RWPE1 (cell line): ENCODE results near the gene TCF3.

Source experiments
- CTCF ChIA-PET: fragments of 350-600 bp; sonication (Branson Sonifier 250); formaldehyde crosslinking; extraction: SDS; loops from one replicate; lab custom pipeline; 2021; lab: Yijun Ruan, JAX
- POLR2A ChIA-PET: fragments of 400-600 bp; formaldehyde crosslinking; extraction: SDS; loops from one replicate; lab custom pipeline; 2020; ENCODE audit warnings: antibody characterized with exemption; ENCODE audit not compliant: low non-redundant PET; lab: Yijun Ruan, JAX
- DNase-seq: peaks from one replicate; pipeline ENCODE4 v3.0.0; 2012; ENCODE audit warnings: low spot score
- H3K27ac ChIP-seq: fragments of 450-650 bp; 2 replicates; pipeline ENCODE4 v1.5.1; 2017
- CTCF ChIP-seq: fragments of 450-650 bp; conservative IDR thresholded peaks from 2 replicates; pipeline ENCODE4 v1.5.1; 2017; ENCODE audit warnings: low read depth, mild to moderate bottlenecking

Gene TCF3

GRCh38 chr19:1624458-1624857 lies 28.0 kb downstream of the TCF3 start:
- no peak for DNase-seq

GRCh38 chr19:1622541-1622940 lies 29.9 kb downstream of the TCF3 start:
- H3K27ac ChIP-seq = no peak overlapping the region
- CTCF ChIA-PET = interaction anchor here (0.7 kb wide), 1 partner anchor 242 kb away, joined by 3 read pairs; no protein-coding TSS in a partner anchor
- no peak for DNase-seq
- TF ChIP-seq CTCF = no peak
- POLR2A ChIA-PET = no interaction called here

More at GRCh38 chr19:1624458-1624857, 28.0 kb downstream of the TCF3 start:
- POLR2A ChIA-PET = no interaction called here
- TF ChIP-seq CTCF = no peak; the same call in 1 of the 2 replicates
- CTCF ChIA-PET = interaction anchor here (0.7 to 1.0 kb wide), 2 partner anchors 18 to 47 kb away, joined by 3 to 4 read pairs; no protein-coding TSS in a partner anchor
- H3K27ac ChIP-seq = no peak overlapping the region; the same call in 1 of the 2 replicates

GRCh38 chr19:1622007-1622406 lies 30.4 kb downstream of the TCF3 start:
- no peak overlapping the region for H3K27ac ChIP-seq

DNA sequence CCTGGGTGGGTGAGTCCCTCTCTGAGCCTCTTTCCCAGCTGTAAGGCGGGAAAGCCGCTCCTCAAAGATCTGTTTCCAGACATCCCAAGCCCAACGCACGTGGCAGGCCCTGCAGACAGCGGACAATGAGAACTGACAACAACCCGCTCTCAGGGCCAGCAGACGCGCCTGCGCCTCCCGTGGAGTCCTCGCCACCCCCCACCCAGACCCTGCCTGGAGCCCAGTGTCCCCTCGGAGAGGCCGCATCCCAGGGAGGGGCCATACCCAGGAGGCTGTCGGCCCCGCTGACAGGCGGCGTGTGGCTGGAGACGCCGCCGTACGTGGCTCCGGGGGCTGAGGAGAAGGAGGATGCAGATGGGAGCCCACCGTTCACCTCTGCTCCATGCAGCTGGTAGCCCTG lies 30.8 kb downstream of the TCF3 start:
- TF ChIP-seq CTCF = no peak
- POLR2A ChIA-PET = no interaction called here

More at GRCh38 chr19:1622007-1622406, 30.4 kb downstream of the TCF3 start:
- ChIA-PET POLR2A (no interaction called here), CTCF (no interaction called here)
- no peak for TF ChIP-seq CTCF
- DNase-seq = no peak

DNA sequence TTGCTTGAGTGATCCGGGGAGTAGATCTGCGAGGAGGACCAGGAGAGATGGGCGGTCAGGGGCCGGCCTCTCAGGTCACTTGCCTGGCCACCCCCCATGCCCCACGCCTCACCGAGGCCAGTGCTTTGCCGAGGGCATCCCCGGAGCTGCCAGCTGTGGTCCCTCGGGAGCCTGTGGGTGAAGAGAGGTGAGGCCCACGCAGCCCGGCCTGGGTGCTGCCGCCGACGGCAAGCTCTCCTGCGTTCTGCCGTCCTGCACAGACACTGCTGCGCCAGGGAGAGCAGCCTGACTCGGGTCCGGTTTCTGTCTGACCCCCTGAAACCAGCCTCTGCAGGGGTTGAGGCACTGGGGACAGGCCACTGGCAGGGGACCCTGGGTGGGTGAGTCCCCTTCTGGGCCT lies 31.4 kb downstream of the TCF3 start:
- ChIA-PET POLR2A (no interaction called here), CTCF (interaction anchor here (0.6 kb wide), 2 partner anchors 51 to 131 kb away, joined by 4 to 5 read pairs; no protein-coding TSS in a partner anchor)
- no peak for TF ChIP-seq CTCF
- no peak for DNase-seq
- no peak overlapping the region for H3K27ac ChIP-seq

More for the DNA sequence above, 30.8 kb downstream of the TCF3 start:
- CTCF ChIA-PET = interaction anchor here (0.6 kb wide), 1 partner anchor 130 kb away, joined by 4 read pairs; no protein-coding TSS in a partner anchor
- no peak for DNase-seq
- H3K27ac ChIP-seq = no peak overlapping the region

GRCh38 chr19:1620502-1620901 lies 31.9 kb downstream of the TCF3 start:
- no peak for DNase-seq
- H3K27ac ChIP-seq = no peak overlapping the region
- CTCF ChIA-PET = interaction anchor here (0.6 kb wide), 1 partner anchor 52 kb away, joined by 5 read pairs; no protein-coding TSS in a partner anchor
- POLR2A ChIA-PET = no interaction called here
- no peak for TF ChIP-seq CTCF
